ENCODE results near the gene FMNL2.

Gene FMNL2

DNA sequence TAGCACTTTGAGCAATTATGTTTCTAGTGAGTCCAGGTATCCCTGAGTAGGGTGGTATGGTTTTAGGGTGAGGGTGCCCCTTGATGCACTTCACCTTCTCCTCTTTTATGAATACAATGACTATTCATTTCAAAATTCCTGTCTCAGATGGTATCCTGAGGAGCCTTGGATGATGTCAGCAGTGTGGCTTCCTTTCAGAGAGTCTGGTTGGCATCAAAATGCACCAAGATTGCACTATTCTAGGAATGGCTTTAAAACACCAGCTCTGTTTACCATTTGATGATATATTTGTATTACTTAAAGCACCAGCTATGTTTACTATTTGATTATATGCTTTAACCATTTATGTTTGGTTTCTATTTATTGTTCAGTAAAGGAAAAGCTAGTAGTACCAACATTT lies 141.0 kb downstream of the FMNL2 start:
- DNase-seq (ENCODE audit: insufficient read length, low spot score) = no peak
- FAIRE-seq = no peak
- TF ChIP-seq, protein P1, sequence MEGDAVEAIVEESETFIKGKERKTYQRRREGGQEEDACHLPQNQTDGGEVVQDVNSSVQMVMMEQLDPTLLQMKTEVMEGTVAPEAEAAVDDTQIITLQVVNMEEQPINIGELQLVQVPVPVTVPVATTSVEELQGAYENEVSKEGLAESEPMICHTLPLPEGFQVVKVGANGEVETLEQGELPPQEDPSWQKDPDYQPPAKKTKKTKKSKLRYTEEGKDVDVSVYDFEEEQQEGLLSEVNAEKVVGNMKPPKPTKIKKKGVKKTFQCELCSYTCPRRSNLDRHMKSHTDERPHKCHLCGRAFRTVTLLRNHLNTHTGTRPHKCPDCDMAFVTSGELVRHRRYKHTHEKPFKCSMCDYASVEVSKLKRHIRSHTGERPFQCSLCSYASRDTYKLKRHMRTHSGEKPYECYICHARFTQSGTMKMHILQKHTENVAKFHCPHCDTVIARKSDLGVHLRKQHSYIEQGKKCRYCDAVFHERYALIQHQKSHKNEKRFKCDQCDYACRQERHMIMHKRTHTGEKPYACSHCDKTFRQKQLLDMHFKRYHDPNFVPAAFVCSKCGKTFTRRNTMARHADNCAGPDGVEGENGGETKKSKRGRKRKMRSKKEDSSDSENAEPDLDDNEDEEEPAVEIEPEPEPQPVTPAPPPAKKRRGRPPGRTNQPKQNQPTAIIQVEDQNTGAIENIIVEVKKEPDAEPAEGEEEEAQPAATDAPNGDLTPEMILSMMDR (IDR thresholded peaks at IDR 0.05; ENCODE audit: insufficient read depth, missing control alignments) = no peak

DNA sequence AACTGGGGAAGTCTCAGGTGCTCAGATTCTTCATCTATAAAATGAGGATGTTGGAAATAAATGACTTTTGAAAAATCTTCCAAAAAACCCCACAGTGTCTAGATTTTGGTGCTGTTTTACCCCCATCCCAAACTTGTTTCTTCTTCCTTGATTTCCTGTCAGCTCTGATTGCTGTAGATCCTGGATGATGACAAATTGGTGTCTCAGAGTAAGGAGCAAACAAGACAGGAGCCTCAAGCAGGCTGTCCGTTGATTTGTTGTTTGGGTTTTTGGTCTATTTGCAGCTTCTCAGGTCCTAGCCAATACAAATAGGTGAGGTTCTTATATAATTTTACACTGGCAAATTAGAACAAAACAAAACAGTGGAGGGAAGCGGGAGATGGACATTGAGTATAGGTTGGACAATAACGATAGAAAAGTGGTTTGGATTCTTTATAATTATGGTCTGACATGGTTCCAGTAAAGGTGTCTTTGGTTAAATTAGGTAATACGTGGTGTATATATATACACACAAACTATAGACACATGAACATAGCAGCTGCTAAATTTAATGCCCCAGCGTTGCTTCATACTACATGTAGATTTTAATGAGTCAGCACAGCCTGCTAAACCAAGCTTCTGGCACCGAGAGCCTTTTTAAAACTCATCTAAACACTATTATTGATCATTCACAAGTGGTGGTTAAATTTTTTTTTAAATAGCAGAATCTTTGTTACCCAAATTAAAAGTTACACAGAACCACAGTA lies 142.5 kb downstream of the FMNL2 start:
- FAIRE-seq = no peak
- TF ChIP-seq, protein P1 (IDR thresholded peaks at IDR 0.05; ENCODE audit: insufficient read depth, missing control alignments) = no peak
- DNase-seq (ENCODE audit: insufficient read length, low spot score) = no peak

DNA sequence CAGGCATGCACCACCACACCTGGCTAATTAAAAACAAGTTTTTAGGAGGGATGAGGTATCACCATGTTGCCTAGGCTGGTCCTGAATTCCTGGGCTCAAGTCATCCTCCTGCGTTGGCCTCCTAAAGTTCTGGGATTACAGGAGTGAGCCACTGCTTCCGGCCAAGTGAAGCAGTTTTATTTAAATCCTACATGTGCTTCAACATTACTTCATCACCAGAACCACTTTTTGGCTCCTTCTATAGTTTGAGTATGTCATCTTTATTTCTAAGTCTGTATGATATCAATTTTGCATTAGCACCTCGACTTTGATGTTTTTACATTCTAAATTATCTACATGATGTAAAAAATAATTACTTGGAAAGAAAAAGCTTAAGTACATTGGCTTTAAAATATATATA lies 144.3 kb downstream of the FMNL2 start:
- TF ChIP-seq, protein P1 (IDR thresholded peaks at IDR 0.05; ENCODE audit: insufficient read depth, missing control alignments) = no peak
- DNase-seq (ENCODE audit: insufficient read length, low spot score) (no peak), FAIRE-seq (no peak)

DNA sequence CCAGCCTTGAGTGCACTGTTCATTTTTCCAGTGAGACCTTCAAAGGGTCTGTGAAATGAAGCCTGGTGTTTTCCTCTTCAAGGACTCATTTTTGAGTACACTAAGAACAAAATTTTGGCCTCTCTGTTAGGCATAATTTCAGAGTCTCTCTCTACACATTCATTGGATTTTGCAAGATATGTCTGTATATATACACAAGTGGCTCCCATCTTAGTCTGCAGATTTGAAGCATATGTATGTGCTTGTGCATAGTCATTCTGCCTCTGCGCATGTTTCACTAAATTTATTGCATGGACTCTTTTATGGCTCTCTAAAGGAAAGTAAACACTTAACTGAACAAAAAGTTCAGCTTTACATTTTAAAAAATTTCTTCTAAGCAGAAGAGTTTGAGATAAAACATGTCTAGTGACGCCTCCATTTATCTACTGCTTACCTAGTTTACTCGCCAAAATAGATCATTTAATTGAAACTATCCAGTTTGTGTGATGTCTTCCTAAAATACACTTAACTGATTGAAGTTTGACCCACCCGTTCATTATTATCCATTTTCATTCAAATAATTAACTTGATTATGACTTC lies 145.9 kb downstream of the FMNL2 start:
- DNase-seq (ENCODE audit: insufficient read length, low spot score) (no peak), FAIRE-seq (no peak)
- TF ChIP-seq, protein P1 (IDR thresholded peaks at IDR 0.05; ENCODE audit: insufficient read depth, missing control alignments) = no peak

DNA sequence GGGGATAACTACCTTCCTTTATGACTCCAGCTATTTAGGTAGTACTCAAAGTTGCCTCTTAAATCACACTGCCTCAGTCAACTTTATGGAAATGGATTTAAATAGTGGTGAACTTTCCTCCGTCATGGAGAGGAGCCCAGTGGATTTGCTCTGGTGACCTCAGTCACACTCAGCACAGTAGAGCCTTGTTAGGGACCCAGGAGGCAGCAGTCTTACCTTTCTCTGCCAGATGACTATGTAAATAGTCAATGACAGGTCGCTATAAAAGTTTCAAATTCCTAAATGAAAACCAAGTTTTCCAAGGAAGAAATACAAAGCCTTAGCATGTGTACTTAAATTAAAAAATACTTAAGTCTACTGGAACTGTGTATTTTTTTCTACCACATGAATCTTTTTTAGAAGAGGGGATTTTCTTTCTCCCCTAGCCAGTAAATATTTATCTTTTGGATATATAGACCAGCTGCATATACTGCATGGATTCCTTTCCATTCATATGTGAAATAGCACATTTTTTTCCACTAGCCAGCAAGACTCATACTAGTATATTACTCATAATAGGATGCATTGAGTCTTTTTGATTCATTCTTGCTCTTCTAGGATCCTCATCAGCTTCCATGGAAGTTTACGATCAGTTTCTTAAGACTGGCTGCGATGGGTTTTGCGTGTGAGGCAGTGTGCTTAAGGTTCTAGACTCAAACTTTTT lies 147.1 kb downstream of the FMNL2 start:
- TF ChIP-seq, protein P1 (IDR thresholded peaks at IDR 0.05; ENCODE audit: insufficient read depth, missing control alignments) = no peak
- FAIRE-seq (no peak), DNase-seq (ENCODE audit: insufficient read length, low spot score) (no peak)

DNA sequence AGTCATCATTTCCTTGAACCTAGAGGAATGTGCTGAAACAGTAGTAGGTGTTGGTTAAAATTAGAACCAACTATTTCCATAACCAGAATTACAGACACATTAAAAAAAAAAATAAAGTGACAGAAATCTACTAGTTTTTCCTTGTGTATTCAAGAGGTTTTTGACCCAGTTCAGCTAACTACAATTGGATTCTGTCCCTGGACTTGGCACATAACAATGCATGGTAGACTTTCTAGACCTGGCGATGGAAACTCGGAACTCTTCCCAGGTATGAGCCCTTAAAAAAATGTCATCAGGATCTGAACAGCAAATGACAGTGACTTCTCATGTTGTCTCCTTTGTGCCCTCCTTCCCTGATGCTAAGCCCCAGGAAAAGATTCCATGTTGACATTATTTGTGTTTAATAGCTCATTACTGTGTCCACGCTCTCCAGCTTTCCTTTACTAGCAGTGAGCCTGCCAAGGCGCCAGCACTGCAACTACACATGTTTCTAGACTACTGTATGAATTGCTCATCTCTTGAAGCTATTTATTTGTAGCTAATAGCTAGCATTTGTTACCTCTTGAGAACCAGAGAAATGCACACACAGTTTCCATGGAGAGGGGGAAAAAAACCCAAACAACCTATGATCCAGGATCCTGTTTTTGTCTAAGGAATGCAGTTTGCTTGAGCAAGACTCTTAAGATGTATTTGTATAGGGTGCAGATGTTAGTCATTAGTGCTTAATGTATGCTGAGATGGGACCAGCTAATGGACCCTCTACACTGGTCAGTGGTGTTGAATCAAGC lies 148.5 kb downstream of the FMNL2 start:
- FAIRE-seq = no peak
- DNase-seq (ENCODE audit: insufficient read length, low spot score) = no peak
- TF ChIP-seq, protein P1 (IDR thresholded peaks at IDR 0.05; ENCODE audit: insufficient read depth, missing control alignments) = no peak
